Measurements from ENCODE around the gene SMPD2.

DNA sequence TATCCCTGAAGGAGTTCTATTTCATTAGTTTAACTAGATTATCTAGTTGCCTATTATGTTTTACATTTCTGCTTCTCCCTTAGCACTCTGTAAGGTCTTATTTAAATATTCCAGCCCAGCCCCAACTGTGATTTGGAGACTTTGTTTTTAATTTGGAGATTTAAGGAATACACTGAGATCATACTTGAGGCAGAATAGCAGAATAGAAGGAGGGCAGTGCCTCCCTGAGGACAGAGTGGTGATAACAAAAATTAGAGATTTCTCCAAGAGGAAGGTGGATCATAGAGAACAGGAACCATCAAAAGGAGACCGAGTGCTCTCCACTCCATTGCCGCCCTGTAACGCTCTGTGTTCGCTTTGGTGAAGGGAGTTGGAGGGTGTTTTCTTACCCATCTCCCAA is 43.5 kb upstream of the SMPD2 start:
- TF ChIP-seq EZH2 (IDR thresholded peaks at IDR 0.05; ENCODE audit: borderline replicate concordance, low read depth, low read length, severe bottlenecking), result no peak
- TF ChIP-seq POLR2A (IDR thresholded peaks at IDR 0.05; ENCODE audit: low read depth, low read length), result no peak
- TF ChIP-seq, protein P1, sequence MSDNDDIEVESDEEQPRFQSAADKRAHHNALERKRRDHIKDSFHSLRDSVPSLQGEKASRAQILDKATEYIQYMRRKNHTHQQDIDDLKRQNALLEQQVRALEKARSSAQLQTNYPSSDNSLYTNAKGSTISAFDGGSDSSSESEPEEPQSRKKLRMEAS (IDR thresholded peaks at IDR 0.05; ENCODE audit: insufficient read depth, insufficient read length), result no peak
- no peak for TF ChIP-seq JUN (IDR thresholded peaks at IDR 0.05; ENCODE audit: borderline replicate concordance, insufficient read depth, insufficient read length, low read depth)

Data from endothelial cell of umbilical vein (primary cell).